T47D (cell line): ENCODE measurements around the gene NUCKS1.

Experiments
- DNase-seq, 2 experiments: peaks; one replicate each; pipeline versions ENCODE4 v3.0.0 to v3.0.0-alpha.2; 2011 to 2012; ENCODE audit warnings: low read depth in 1 of 2, low spot score in 1 of 2
- JUND ChIP-seq: IDR thresholded peaks from 2 replicates; pipeline ENCODE4 v1.6.1; 2012; ENCODE audit warnings: low read depth
- in situ Hi-C: cut with HindIII; loops from 2 replicates; pipeline ENCODE4 v1.10.0; 2016; ENCODE audit warnings: low sequenced_read_pairs, low pct_unique_long_range_greater_than_20kb

Gene NUCKS1

DNA sequence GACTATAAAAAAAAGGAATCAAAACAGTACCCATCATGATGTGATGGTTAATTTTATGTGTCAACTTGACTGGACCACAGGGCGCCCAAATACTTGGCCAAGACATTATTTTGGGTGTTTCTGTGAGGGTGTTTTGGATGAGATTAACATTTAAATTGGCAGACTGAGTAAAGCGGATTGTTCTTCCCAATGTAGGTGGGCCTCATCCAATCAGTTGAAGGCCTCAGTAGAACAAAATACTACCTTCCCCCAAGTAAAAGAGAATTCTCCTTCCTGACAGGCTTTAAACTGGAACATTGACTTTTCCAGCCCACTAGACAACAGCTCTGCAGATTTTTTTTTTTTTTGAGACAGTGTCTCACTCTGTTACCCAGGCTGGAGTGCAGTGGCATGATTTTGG is 14.6 kb upstream of the NUCKS1 start:
- no peak for DNase-seq
- no peak for TF ChIP-seq JUND
- in situ Hi-C loops, result no loop called here

DNA sequence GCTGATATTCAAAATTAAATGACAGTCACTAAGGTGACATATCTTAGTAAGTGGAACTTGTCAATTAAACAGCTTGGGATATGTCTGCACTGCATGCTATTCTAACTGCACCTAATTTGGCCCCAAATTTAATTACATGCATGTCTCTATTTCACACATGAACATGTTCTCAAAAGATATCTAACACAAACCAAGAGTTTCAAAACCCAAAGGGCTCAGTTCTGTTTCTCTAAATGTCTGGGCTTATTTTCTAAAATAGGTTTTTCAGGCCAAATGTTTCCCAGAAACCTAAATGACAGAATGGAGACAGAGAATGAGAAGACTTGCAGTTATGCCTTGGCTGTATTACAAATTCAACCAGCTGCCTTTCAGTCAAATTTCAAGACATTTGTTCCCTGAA is 14.0 kb upstream of the NUCKS1 start:
- TF ChIP-seq JUND, result no peak
- in situ Hi-C loops, result no loop called here
- DNase-seq, result no peak

DNA sequence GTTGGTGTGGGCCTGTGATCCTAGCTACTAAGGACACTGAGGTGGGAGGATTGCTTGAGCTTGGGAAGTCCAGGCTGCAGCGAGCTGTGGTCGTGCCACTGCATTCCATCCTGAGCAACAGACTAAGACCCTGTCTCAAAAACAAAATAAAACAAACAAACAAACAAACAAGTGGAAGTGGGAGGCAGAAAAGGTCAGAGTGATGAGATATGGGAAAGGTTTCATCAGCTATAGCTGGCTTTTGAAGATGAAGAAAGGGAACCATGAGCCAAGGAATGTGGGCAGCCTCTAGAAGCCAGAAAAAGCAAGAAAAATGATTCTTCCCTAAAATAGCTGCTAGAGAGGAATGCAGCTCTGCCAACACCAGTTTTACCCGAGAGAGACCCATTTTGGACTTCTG is 10.6 kb upstream of the NUCKS1 start:
- no peak for DNase-seq
- TF ChIP-seq JUND, result no peak
- in situ Hi-C loops, result no loop called here

- no peak for TF ChIP-seq JUND
- in situ Hi-C loops, result no loop called here
- DNase-seq, result no peak
Observed at GRCh38 chr1:205756552-205756951, 6.6 kb upstream of the NUCKS1 start.

GRCh38 chr1:205754857-205755256 is 4.9 kb upstream of the NUCKS1 start:
- in situ Hi-C loops, result no loop called here
- no peak for DNase-seq
- TF ChIP-seq JUND, result no peak

DNA sequence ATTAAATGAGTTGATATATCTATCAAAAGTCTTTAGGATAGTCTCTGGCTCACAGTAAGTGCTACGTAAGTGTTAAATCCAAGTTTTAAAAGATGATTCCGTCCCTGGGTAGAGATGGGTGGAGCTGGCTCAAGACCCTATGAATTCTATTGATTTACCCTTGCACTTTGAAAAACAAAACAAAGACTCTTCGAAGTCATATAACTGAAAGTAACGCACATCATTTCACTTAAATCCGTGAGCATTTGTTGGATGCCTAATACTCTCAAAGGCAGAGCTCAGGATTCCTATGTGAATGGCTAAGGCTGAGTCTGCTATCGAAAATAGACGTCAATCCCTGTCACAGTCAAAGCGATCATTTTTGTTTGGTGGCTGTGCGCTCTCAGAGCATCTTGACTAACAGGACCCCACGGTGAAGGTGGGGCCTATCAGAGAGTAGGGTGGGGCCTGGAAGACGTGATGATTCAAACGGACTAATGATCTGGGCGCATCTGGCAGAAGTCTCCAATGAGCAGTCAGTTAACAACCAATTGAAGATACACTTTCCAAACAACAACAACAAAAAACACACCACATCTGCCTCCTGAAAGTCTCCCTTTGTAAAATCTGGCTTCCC is 1.2 kb upstream of the NUCKS1 start:
- in situ Hi-C loops, result no loop called here
- TF ChIP-seq JUND, result no peak
- DNase-seq, result no peak

DNA sequence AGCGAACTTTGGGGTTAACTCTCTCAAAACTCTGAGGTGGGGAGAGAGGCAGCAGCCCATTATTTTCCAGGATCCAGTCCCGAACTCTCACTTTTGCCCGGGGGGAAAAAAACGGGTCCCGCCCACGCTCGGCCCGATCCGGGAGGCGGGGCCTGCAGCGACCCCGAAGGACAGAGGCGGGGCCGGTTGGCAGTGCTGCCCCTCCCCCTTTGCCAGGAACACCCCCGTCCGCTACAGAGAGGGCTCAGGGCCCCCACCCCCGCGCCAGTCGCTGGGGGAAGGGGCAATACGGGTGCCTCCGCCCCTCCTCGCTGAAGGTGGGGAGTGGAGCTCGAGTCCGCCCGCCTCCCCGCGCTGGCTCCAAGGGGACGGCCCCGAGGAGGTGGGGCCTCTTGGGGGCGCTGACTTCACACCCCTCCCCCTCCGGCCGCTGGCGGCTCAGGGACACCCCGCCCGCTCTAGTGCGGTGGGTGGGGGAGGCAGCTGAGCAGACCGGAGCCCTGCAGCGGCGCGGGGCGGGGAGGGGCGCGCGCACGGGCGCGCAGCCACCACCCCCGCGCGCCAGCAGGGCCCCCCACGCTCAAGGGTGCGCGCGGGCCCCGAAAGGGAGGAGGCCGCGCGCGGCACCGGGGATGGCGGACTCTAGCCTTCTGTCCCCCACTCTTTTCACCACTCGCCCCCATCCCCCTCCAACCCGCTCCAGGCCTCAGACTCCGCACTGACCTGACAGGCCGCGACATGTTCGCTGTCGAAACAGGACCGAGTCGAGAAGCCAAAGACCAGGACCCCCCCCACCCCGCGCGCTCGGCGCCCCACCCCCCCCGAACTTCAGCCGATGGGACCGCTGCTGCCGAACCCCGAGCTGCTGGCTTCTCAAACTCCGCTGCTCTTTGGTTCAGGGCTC is 496 bp downstream of the NUCKS1 start:
- 0 out of 2 replicates have a peak, but pooled peaks have one; percentile 8 for TF ChIP-seq JUND
- peak; percentile 89 to 99 for DNase-seq
- in situ Hi-C loops, result no loop called here

DNA sequence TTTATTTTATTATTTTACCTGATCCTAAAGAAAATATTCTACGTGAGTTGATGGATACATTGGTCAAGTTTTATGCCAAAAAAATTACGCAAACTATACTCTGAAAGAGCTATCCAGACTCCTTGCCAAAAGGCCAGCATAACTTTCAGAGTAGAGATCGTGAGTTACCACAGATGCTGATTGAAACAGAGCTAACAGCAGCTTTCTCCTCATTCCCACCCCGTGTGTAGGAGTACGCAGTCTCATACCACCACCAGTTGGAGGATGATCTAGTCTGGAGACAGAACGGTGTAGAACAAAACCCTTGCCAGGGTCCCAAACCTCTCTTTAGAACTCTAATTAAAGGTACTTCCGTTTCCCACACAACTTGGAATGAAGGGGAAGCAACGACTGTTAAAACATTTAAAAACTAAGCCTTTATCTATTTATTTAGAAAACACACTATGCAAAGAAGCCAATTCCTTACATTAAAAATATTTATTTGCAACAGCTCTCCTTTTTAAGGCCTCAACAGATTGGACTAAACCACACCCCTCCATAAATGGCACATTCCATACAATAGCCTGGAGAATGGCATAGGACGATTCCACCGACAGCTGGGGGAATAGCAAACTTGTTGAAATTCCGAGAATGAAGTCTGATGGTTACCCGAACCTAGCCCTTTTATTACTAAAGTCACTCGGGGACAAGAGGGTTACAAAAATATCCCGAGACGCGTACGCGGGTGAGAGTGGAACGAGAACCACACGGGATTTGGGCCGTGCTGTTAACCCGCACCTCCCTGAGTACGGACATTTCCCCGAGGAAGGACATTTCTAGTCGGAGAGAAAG is 1.4 kb downstream of the NUCKS1 start:
- no peak for TF ChIP-seq JUND
- DNase-seq, result peak in 1 of 2 experiments; percentile 58
- in situ Hi-C loops, result no loop called here

GRCh38 chr1:205746757-205747412 is 3.1 kb downstream of the NUCKS1 start:
- in situ Hi-C loops, result no loop called here
- TF ChIP-seq JUND, result no peak
- DNase-seq, result no peak

DNA sequence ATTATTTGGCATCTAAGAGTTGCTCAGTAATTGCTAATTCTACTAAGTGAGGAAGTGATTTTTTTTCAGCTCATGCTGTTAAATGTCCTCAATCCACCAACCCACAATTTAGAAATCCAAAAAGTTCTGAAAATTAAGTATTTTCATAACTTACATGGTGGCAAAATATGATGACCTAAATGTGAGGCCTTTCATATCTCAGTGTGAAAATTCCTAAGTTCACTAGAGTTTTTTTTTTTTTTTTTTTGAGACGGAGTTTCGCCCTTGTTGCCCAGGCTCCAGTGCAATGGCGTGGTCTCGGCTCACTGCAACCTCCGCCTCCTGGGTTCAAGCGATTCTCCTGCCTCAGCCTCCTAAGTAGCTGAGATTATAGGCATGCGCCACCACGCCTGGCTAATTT is 5.6 kb downstream of the NUCKS1 start:
- in situ Hi-C loops, result no loop called here
- TF ChIP-seq JUND, result no peak
- no peak for DNase-seq

- in situ Hi-C loops, result no loop called here
- DNase-seq, result no peak
- no peak for TF ChIP-seq JUND
Observed at GRCh38 chr1:205743977-205744376, 6.0 kb downstream of the NUCKS1 start.

- in situ Hi-C loops, result no loop called here
- no peak for TF ChIP-seq JUND
Observed at GRCh38 chr1:205741681-205742080, 8.3 kb downstream of the NUCKS1 start.

More at GRCh38 chr1:205741681-205742080, 8.3 kb downstream of the NUCKS1 start:
- DNase-seq, result no peak
